Right renal pelvis (tissue), 4 donors: ENCODE results near the gene NCKAP1. TPM values are rescaled to one million over a fixed set of nuclear protein-coding genes. Genes with fewer than 3 reads are reported as not detected.
"Not testable (repeated sequence)": the region's sequence is repeated elsewhere in the genome, so short reads cannot be mapped to it uniquely, and the experiment has no call there.

Experiments used
- DNase-seq, 4 donors: peaks; one replicate each; pipeline ENCODE4 v3.0.0-alpha.2; 2013; ENCODE audit warnings: low read depth in 4 of 4, low spot score in 3 of 4, missing footprints in 1 of 4
- polyA plus RNA-seq, 4 donors: library from polyadenylated mRNA; unstranded; fragments of 120-200 nt; gene quantifications; one replicate each; pipeline ENCODE4 v1.2.1, GENCODE V29; 2013; ENCODE audit not compliant: insufficient read length in 4 of 4

NCKAP1 gene
- polyA plus RNA-seq, 4 donors: 113 to 148 (median 142) TPM

GRCh38 chr2:183009249-183009899, 28.9 kb downstream of the NCKAP1 start:
- no peak for DNase-seq

GRCh38 chr2:183001948-183002347, 36.3 kb downstream of the NCKAP1 start:
- no peak for DNase-seq

DNA sequence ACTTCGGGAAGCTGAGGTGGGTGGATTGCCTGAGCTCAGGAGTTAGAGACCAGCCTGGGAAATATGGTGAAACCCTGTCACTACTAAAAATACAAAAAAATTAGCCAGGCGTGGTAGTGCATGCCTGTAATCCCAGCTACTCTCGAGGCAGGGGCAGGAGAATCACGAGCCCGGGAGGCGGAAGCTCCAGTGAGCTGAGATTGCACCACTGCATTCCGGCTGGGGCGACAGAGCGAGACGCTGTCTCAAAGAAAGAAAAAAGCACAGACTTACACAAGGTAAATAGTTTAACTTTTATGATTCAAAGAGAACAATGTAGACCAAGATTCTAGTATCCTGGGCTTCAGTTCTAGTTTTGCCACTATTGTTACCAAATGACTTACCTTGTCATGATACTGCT, 37.4 kb downstream of the NCKAP1 start:
- peak in 2 of 4 donors; percentile 18 to 19 for DNase-seq

DNA sequence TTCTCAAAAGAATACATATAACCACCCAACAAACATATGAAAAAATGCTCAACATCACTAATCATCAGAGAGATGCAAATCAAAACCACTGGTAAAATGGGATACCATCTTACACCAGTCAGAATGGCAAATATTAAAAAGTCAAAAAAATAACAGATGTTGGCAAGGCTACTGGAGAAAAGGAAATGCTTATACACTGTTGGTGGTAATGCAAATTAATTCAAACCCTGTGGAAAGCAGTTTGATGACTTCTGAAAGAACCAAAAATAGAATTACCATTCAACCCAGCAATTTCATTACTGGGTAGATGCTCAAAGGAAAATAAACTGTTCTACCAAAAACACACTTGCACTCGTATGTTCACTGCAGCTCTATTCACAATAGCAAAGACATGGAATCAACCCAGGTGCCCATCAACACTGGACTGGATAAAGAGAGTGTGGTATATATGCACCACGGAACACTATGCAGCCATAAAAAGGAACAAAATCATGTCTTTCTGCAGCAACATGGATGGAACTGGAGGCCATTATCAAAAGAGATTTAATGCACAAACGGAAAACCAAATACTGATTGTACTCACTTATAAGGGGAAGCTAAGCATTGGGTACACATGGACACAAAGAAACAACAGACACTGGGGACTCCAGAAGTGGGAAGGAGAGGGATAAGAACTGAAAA, 38.8 kb downstream of the NCKAP1 start:
- no peak for DNase-seq

DNA sequence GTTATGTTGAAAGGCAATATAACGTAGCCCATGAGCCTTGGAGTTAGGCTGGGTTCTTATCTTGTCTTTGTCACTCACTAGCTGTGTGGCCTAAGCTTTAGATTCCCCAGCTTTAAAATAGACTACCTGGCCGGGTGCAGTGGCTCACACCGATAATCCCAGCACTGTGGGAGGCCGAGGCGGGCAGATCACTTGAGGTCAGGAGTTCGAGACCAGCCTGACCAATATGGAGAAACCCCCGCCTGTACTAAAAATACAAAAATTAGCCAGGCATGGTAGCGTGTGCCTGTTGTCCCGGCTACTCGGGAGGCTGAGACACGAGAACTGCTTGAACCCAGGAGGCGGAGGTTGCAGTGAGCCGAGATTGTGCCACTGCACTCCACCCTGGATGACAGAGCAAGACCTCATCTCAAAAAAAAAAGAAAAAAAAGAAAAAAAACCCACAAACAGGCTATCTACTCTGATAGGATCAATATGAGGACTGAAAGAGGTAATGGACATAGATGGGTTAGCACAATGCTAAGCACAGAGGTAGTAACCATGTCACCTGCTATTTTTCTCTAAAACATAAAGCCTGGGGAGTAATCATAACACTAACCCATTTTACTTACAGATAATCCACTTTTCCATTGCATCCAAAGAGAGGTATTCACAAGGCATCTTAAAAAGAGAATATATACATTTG, 43.9 kb downstream of the NCKAP1 start:
- DNase-seq: no peak

GRCh38 chr2:182982941-182983340, 55.3 kb downstream of the NCKAP1 start:
- DNase-seq: no peak

DNA sequence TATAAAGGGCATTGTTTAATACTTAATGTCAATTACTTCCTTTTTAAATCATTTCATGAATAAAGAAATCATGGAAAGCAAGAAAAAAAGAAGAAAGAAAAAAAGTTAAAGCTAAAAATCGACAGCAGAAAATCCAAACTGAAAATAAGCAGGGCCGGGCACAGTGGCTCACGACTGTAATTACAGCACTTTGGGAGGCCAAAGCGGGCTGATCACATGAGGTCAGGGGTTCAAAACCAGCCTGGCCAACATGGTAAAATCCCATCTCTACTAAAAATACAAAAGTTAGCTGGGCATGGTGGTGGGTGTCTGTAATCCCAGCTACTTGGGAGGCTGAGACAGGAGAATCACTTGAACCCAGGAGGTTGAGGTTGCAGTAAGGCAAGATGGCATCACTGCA, 56.8 kb downstream of the NCKAP1 start:
- not testable (repeated sequence) for DNase-seq

- DNase-seq: no peak
These were observed 57.6 kb downstream of the NCKAP1 start for GRCh38 chr2:182980652-182981051.

DNA sequence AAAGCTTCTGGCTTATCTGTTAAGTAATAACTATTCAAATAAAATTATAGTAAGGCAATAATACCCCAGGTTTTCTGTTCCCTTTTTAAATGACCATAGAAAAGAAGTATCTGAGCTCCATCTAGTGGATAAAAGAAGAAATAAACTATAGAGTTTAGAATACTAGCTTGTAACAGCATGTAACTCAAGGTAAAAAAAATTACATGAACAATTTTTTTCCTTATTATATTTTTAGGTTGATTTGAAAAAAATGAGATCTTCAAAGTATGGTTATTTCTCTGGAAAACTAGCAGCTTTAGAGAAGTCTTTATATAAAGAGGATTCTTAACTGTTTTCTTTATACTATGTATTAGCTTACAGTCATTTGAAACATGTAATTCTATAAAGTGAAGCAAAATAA, 58.1 kb downstream of the NCKAP1 start:
- peak in 3 of 4 donors; percentile 8 to 17 (median 12) for DNase-seq

DNA sequence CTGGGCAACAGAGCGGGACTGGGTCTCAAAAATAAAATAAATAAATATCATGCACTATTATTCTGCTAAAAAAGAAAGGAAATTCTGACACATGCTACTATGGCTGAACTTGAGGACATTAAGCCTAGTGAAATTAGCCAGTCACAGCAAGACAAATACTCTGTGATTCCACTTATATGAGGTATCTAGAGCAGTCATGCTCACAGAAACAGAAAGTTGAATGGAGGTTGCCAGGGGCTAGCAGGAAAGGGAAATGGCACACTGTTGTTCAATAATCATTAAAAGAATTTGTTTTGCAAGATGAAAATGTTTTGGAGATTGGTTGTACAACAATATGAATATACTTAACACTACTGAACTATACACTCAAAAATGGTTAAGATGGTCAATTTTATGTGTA, 60.8 kb downstream of the NCKAP1 start:
- no peak for DNase-seq

DNA sequence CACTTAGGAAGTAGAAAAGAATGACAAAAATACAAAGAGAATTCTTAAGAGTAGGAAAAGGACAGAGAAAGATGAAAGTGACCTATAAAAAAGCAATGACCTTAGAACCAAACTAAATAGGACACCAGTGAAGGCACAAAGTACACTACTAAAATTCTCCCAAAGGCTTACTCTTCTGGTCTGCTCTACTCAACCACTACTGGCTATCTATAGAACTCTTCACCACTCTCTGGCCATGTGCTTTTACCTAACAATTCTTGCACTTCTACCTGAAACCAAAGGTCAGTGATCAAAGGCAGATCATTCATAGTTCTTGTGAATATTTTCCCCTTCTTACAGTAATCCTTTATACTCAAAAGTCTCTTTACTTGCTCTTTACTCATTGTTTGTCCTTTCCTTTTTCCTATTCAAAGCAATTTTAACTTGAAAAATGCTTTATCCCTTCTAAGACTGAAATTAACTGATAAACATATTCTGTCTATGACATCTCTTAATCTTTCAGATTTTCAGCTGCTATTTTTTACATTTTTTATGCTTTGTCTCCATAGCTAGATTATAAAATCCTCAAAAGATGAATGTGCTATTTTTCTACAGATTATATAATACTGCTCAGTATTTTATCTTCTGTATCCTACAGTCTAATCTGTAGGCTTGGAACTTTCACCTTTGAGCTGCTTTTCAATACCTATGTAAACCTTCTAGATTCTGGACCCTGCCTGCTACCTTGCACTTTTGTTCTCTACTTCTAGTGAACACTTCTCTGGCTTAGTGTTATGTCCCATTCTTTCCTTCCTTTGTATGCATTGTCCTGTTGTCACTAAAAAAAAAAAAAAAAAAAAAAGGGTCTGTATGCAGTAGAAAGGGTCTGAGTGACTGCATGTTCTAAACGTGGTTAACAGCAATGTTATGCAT, 64.6 kb downstream of the NCKAP1 start:
- DNase-seq: no peak

GRCh38 chr2:182972548-182972942, 65.7 kb downstream of the NCKAP1 start:
- no peak for DNase-seq

GRCh38 chr2:182971820-182972547, 66.3 kb downstream of the NCKAP1 start:
- DNase-seq: no peak

DNA sequence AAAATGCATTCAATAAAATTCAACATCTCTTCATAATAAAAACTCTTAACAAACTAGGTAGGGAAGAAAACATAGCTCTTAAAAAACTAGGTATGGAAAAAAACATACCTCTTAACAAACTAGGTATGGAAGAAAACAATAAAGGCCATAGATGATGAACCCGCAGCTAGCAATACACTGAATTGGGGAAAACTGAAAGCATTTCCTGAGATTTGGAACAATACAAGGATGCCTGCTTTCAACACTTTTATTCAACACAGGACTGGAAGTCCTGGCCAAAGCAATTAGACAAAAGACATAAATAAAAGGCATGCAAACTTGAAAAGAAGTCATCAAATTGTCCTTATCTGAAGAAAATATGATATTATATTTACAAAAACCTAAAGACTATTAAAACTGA, 67.8 kb downstream of the NCKAP1 start:
- no peak for DNase-seq

- no peak for DNase-seq
These were observed 69.8 kb downstream of the NCKAP1 start for GRCh38 chr2:182968493-182968892.

GRCh38 chr2:182966356-182966755, 71.9 kb downstream of the NCKAP1 start:
- DNase-seq: not testable (repeated sequence)

DNA sequence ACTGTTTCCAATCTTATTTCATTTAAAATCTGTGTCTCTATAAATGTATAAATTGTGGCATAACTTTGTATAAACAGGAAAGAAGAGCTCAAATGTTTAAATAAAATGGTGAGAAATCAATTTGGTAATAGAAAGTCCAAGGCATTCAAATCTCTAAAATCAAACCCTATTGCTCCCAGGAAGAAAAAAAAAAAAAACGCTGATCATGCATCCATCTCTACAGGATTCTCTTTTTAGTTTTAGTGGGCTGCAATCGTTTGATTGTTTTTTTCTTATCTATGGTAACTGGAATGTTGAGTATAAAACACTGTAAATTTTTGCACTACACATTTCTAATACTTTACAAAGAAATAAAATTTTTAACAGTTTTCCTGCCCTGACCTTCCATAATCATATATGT, 75.6 kb downstream of the NCKAP1 start:
- no peak for DNase-seq

DNA sequence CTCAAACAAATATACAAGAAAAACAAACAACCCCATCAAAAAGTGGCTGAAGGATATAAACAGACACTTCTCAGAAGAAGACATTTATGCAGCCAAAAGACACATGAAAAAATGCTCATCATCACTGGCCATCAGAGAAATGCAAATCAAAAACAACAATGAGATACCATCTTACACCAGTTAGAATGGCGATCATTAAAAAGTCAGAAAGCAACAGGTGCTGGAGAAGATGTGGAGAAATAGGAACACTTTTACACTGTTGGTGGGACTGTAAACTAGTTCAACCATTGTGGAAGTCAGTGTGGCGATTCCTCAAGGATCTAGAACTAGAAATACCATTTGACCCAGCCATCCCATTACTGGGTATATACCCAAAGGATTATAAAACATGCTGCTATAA, 77.4 kb downstream of the NCKAP1 start:
- DNase-seq: not testable (repeated sequence)

- no peak for DNase-seq
These were observed 83.5 kb downstream of the NCKAP1 start for GRCh38 chr2:182954789-182955188.
